PC-9 (cell line): ENCODE results near the gene AFG1L. TPM values are rescaled to one million over a fixed set of nuclear protein-coding genes. Genes with fewer than 3 reads are reported as not detected.
"Not testable (repeated sequence)": the region's sequence is repeated elsewhere in the genome, so short reads cannot be mapped to it uniquely, and the experiment has no call there.

Experiments used
- BruUV-seq: library from RNA; stranded (reverse); fragments of 400-500 nt; replicated peaks from 2 replicates; lab custom pipeline; 2021; lab: Mats Ljungman, UMichigan
- CTCF ChIA-PET: fragments of 300-600 bp; sonication (Branson Sonifier 250); formaldehyde crosslinking; loops from one replicate; lab custom pipeline; 2022; ENCODE audit warnings: antibody characterized with exemption; lab: Charles Lee
- POLR2A ChIA-PET: fragments of 300-600 bp; sonication (Branson Sonifier 250); formaldehyde crosslinking; loops from one replicate; lab custom pipeline; 2022; ENCODE audit warnings: antibody characterized with exemption; ENCODE audit not compliant: unreplicated experiment; lab: Charles Lee
- DNase-seq, 2 experiments: peaks; one replicate each; pipeline versions ENCODE4 v3.0.0 to v3.0.0-alpha.2; 2015 to 2022; ENCODE audit warnings: mixed read lengths in 1 of 2
- H2AFZ ChIP-seq: fragments of 200-600 bp; sonication (generic); 2 replicates; pipeline ENCODE4 v1.8.1; 2017; ENCODE audit warnings: antibody characterized with exemption
- H3F3A ChIP-seq: fragments of 200-600 bp; sonication (generic); 2 replicates; pipeline ENCODE4 v1.8.1; 2017; ENCODE audit warnings: antibody characterized with exemption, mild to moderate bottlenecking, low read depth; ENCODE audit not compliant: insufficient read depth
- H3K27ac ChIP-seq: fragments of 200-600 bp; sonication (generic); 2 replicates; pipeline ENCODE4 v1.6.1; 2016; ENCODE audit warnings: mixed run types
- H3K27me3 ChIP-seq: fragments of 200-600 bp; sonication (generic); 2 replicates; pipeline ENCODE4 v1.6.1; 2016; ENCODE audit warnings: low read depth, mixed run types; ENCODE audit not compliant: insufficient read depth
- H3K36me3 ChIP-seq: fragments of 200-600 bp; sonication (generic); 2 replicates; pipeline ENCODE4 v1.6.1; 2016; ENCODE audit warnings: low read depth, mixed run types
- H3K4me1 ChIP-seq: fragments of 200-600 bp; sonication (generic); replicated peaks from 2 replicates; pipeline ENCODE4 v1.6.1; 2016; ENCODE audit warnings: mixed run types; ENCODE audit not compliant: insufficient read depth
- H3K4me2 ChIP-seq: fragments of 200-600 bp; sonication (generic); 2 replicates; pipeline ENCODE4 v1.6.1; 2017; ENCODE audit warnings: mixed run types
- H3K4me3 ChIP-seq: fragments of 200-600 bp; sonication (generic); 2 replicates; pipeline ENCODE4 v1.6.1; 2016; ENCODE audit warnings: mixed run types
- H3K79me2 ChIP-seq: fragments of 200-600 bp; sonication (generic); 2 replicates; pipeline ENCODE4 v1.6.1; 2017; ENCODE audit warnings: low read depth, mixed run types
- H3K9me2 ChIP-seq: fragments of 200-600 bp; sonication (generic); 2 replicates; pipeline ENCODE4 v1.8.1; 2017; ENCODE audit warnings: mild to moderate bottlenecking; ENCODE audit not compliant: insufficient read depth
- H3K9me3 ChIP-seq: fragments of 200-600 bp; sonication (generic); 2 replicates; pipeline ENCODE4 v1.8.1; 2016; ENCODE audit warnings: low read depth; ENCODE audit not compliant: insufficient read depth
- H4K20me1 ChIP-seq: fragments of 200-600 bp; sonication (generic); 2 replicates; pipeline ENCODE4 v1.8.1; 2017; ENCODE audit not compliant: insufficient read depth
- CTCF ChIP-seq: fragments of 200-600 bp; sonication (generic); conservative IDR thresholded peaks from 2 replicates; pipeline ENCODE4 v1.6.1; 2017; ENCODE audit warnings: mixed run types, antibody characterized with exemption, mild to moderate bottlenecking, moderate library complexity
- EZH2 ChIP-seq: fragments of 200-600 bp; sonication (generic); IDR thresholded peaks from 2 replicates; pipeline ENCODE4 v1.8.0; 2017; ENCODE audit warnings: antibody characterized with exemption, low read depth
- intact Hi-C: fragments of 100-400 bp; cut with micrococcal nuclease; formaldehyde crosslinking; loops from one replicate; pipeline ENCODE4 v1.10.0; 2022; ENCODE audit not compliant: unreplicated experiment
- total RNA-seq: library from RNA; stranded (reverse); gene quantifications from 2 replicates; pipeline ENCODE4 v1.2.3, GENCODE V29; 2021

Gene AFG1L
- total RNA-seq, 1 experiment from 2014 or later = 8.9 TPM

- Histone ChIP-seq H3F3A (no peaks in the 10 kb centered on the region), H3K4me2 (no peak overlapping the region), H2AFZ (no peak overlapping the region), H3K79me2 (no peaks in the 10 kb centered on the region), H3K4me1 (peaks cover 9% of the 10 kb centered on the region), H3K9me3 (no peaks in the 10 kb centered on the region), H4K20me1 (no peaks in the 10 kb centered on the region), H3K9me2 (no peaks in the 10 kb centered on the region), H3K27ac (no peak overlapping the region), H3K27me3 (no peaks in the 10 kb centered on the region), H3K4me3 (no peak overlapping the region), H3K36me3 (0 out of 2 replicates have a peak, but pooled peaks cover 6% of the 10 kb centered on the region)
- no peak for DNase-seq
- ChIA-PET CTCF (no interaction called here), POLR2A (no interaction called here)
- intact Hi-C loops = no loop called here
- TF ChIP-seq EZH2 = no peak
- TF ChIP-seq CTCF = no peak
- no TSS peak for BruUV-seq
Observed at GRCh38 chr6:108323710-108324466, 29.0 kb downstream of the AFG1L start.

- not testable (repeated sequence) for H3K79me2 ChIP-seq
Observed at GRCh38 chr6:108330221-108330785, 35.4 kb downstream of the AFG1L start.

DNA sequence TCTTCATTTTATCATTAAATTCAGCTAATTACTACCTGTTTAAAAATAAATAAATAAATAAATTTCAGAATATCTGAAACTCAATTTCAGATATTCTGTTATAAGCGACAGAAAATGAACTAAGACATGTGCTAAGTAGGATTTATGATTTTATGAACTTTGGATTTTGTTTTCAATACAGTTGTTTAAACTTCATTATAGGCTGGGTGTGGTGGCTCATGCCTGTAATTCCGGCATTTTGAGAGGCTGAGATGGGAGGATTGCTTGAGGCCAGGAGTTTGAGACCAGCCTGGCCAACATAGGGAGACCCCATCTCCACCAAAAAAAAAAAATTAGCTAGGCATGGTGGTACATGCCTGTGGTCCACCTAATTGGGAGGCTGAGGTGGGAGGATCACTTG lies 36.0 kb downstream of the AFG1L start:
- Histone ChIP-seq H3K27me3 (no peaks in the 10 kb centered on the region), H3K79me2 (no peaks in the 10 kb centered on the region), H2AFZ (no peak overlapping the region), H3K4me3 (no peak overlapping the region), H3K9me3 (no peaks in the 10 kb centered on the region), H3K9me2 (no peaks in the 10 kb centered on the region), H3F3A (no peaks in the 10 kb centered on the region), H3K36me3 (0 out of 2 replicates have a peak, but pooled peaks cover 6% of the 10 kb centered on the region), H3K27ac (no peak overlapping the region), H3K4me2 (no peak overlapping the region), H3K4me1 (no peaks in the 10 kb centered on the region), H4K20me1 (no peaks in the 10 kb centered on the region)
- BruUV-seq = no TSS peak
- TF ChIP-seq CTCF = no peak
- no peak for TF ChIP-seq EZH2
- POLR2A ChIA-PET = no interaction called here
- CTCF ChIA-PET = no interaction called here
- DNase-seq = no peak
- intact Hi-C loops = no loop called here

More at GRCh38 chr6:108330221-108330785, 35.4 kb downstream of the AFG1L start:
- H4K20me1 ChIP-seq, H3K4me2 ChIP-seq, POLR2A ChIA-PET, H3K27ac ChIP-seq, H3K27me3 ChIP-seq, H3K36me3 ChIP-seq, H3K9me3 ChIP-seq, BruUV-seq, H3K9me2 ChIP-seq, H3K4me1 ChIP-seq, H2AFZ ChIP-seq, DNase-seq, H3K4me3 ChIP-seq, H3F3A ChIP-seq, CTCF ChIA-PET, intact Hi-C loops: not testable (repeated sequence)
